Cardiac fibroblast (primary cell): ENCODE results near the gene LCN15.

ENCODE experiments used
- DNase-seq, 2 donors: peaks; one replicate each; pipeline versions ENCODE4 v3.0.0 to v3.0.0-alpha.2; 2010; ENCODE audit warnings: low read depth in 2 of 2
- H3K4me3 ChIP-seq, 2 donors: replicated peaks in 1 of 2; 1 replicate in 1 of 2; 2 replicates in 1 of 2; pipeline ENCODE4 v1.5.1; 2011; ENCODE audit warnings: low read depth in 2 of 2, low read length in 2 of 2, mild to moderate bottlenecking in 2 of 2, moderate library complexity in 1 of 2
- CTCF ChIP-seq: IDR thresholded peaks from one replicate; pipeline ENCODE4 v1.5.1; 2011; ENCODE audit warnings: low read depth, mild to moderate bottlenecking, low read length, inconsistent platforms

Gene LCN15

GRCh38 chr9:136738960-136739359 lies 25.4 kb downstream of the LCN15 start:
- DNase-seq: no peak
- TF ChIP-seq CTCF: no peak
- H3K4me3 ChIP-seq: no peak overlapping the region

DNA sequence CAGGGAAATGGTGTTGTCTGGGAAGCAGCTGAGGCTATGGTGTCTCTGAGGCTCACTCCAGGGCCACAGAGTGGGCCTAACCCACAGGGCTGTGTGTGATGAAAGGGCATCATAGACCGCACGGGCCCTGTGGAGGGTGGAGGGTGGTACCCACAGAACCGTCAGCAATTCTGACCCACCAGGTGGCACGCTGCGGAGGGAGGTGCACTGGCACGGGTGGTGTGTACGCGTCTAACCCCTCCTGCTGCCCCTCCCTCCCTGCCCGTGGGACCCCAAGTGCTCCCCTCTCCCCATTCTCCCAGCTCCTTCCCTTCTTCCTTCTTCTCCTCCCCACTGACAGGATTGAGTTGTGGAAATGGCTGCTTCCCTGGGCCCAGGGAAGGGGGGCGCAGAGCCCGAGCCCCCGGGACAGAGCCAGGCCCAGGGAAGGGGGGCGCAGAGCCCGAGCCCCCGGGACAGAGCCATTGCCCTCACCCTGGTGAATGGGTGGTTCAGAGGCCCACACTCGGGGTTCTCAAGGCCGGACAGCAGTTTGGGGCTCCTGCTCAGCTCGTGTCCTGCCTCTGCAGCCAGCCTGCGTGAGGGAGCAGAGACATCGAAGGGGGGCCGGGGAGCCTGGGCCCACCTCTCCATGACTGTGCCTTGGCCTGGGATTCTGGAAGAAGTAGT lies 28.4 kb downstream of the LCN15 start:
- TF ChIP-seq CTCF: no peak
- H3K4me3 ChIP-seq: no peak overlapping the region
- no peak for DNase-seq

GRCh38 chr9:136734837-136735496 lies 29.4 kb downstream of the LCN15 start:
- TF ChIP-seq CTCF: no peak

DNA sequence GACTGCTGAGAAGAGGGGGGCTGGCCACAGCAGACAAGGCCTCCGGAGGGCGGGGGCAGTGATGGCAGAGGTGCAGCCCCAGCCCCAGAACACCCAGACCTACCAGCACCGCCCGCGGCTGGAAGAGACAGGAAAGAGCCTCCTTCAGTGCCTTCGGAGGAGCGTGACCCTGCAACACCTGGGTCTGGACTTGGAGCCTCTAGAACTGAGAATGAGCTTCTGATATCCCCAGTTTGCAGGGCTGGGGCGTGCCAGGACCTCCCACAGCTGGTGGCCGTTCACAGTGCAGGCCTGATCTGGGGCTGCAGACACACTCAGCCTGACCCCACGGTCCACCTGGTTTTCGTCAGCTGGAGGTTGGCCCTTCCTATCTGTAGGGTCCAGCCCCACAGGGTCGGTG lies 30.7 kb downstream of the LCN15 start:
- no peak for DNase-seq
- no peak overlapping the region for H3K4me3 ChIP-seq
- TF ChIP-seq CTCF: no peak

More at GRCh38 chr9:136734837-136735496, 29.4 kb downstream of the LCN15 start:
- DNase-seq: no peak
- no peak overlapping the region for H3K4me3 ChIP-seq

- no peak overlapping the region for H3K4me3 ChIP-seq
- DNase-seq: no peak
- no peak for TF ChIP-seq CTCF
These were observed 31.7 kb downstream of the LCN15 start for GRCh38 chr9:136732444-136733178.

- TF ChIP-seq CTCF: no peak
- no peak overlapping the region for H3K4me3 ChIP-seq
- no peak for DNase-seq
These were observed 34.4 kb downstream of the LCN15 start for GRCh38 chr9:136729926-136730325.
